Neural cell (in vitro differentiated cells): ENCODE measurements around the gene LEPR.

Experiments
- CTCF ChIP-seq: fragments of 450-650 bp; IDR thresholded peaks from 2 replicates; pipeline ENCODE4 v1.5.1; 2014; ENCODE audit warnings: antibody characterized with exemption, mild to moderate bottlenecking, moderate library complexity; ENCODE audit not compliant: poor library complexity, severe bottlenecking
- EP300 ChIP-seq: fragments of 450-650 bp; conservative IDR thresholded peaks from 2 replicates; pipeline ENCODE4 v1.6.1; 2014; ENCODE audit warnings: antibody characterized with exemption, mild to moderate bottlenecking, moderate library complexity; ENCODE audit not compliant: poor library complexity, severe bottlenecking
- EZH2 ChIP-seq: fragments of 200-600, 300-800 bp; shearing (Covaris generic), sonication (generic); IDR thresholded peaks from 2 replicates; pipeline ENCODE4 v1.6.1; 2014; ENCODE audit warnings: antibody characterized with exemption, low read length, borderline replicate concordance, mild to moderate bottlenecking; ENCODE audit not compliant: insufficient read depth, poor library complexity, severe bottlenecking
- POLR2AphosphoS5 ChIP-seq: IDR thresholded peaks from 2 replicates; pipeline ENCODE4 v1.6.1; 2012
- RAD21 ChIP-seq: fragments of 450-650 bp; conservative IDR thresholded peaks from 2 replicates; pipeline ENCODE4 v1.6.1; 2014; ENCODE audit warnings: antibody characterized with exemption, mild to moderate bottlenecking, moderate library complexity
- REST ChIP-seq: IDR thresholded peaks from 2 replicates; pipeline ENCODE4 v1.6.1; 2012; ENCODE audit warnings: borderline replicate concordance
- SMC3 ChIP-seq: fragments of 450-650 bp; conservative IDR thresholded peaks from 2 replicates; pipeline ENCODE4 v1.6.1; 2014; ENCODE audit warnings: antibody characterized with exemption, mild to moderate bottlenecking, moderate library complexity; ENCODE audit not compliant: poor library complexity

GRCh38 chr1:65378247-65378946 is 42.1 kb upstream of the LEPR start:
- TF ChIP-seq CTCF = no peak
- no peak for TF ChIP-seq RAD21
- no peak for TF ChIP-seq POLR2AphosphoS5
- no peak for TF ChIP-seq EP300
- no peak for TF ChIP-seq EZH2
- no peak for TF ChIP-seq SMC3
- TF ChIP-seq REST = no peak
